ENCODE data around the gene GPD2. TPM values are rescaled to one million over a fixed set of nuclear protein-coding genes. Genes with fewer than 3 reads are reported as not detected.
"Not testable (repeated sequence)": the region's sequence is repeated elsewhere in the genome, so short reads cannot be mapped to it uniquely, and the experiment has no call there.

Gene GPD2
- polyA plus RNA-seq, 1 donor (not counting 4 experiments of a cell fraction or from before 2014, with no cell fraction given), result 27.6 TPM

- TF ChIP-seq EZH2 (IDR thresholded peaks at IDR 0.05; ENCODE audit: low read length), result no peak
- TF ChIP-seq, protein P1, sequence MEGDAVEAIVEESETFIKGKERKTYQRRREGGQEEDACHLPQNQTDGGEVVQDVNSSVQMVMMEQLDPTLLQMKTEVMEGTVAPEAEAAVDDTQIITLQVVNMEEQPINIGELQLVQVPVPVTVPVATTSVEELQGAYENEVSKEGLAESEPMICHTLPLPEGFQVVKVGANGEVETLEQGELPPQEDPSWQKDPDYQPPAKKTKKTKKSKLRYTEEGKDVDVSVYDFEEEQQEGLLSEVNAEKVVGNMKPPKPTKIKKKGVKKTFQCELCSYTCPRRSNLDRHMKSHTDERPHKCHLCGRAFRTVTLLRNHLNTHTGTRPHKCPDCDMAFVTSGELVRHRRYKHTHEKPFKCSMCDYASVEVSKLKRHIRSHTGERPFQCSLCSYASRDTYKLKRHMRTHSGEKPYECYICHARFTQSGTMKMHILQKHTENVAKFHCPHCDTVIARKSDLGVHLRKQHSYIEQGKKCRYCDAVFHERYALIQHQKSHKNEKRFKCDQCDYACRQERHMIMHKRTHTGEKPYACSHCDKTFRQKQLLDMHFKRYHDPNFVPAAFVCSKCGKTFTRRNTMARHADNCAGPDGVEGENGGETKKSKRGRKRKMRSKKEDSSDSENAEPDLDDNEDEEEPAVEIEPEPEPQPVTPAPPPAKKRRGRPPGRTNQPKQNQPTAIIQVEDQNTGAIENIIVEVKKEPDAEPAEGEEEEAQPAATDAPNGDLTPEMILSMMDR (optimal IDR thresholded peaks at IDR 0.05 in 1 of 3, IDR thresholded peaks at IDR 0.05 in 1 of 3, conservative IDR thresholded peaks at IDR 0.05 in 1 of 3; ENCODE audit: extremely low read depth in 1 of 3, insufficient read depth in 2 of 3, low read length in 3 of 3), result no peak
- dilution Hi-C loops (cut with MboI; ENCODE audit: extremely low pct_ligation_motif_present, low sequenced_read_pairs), result no loop called here
- Histone ChIP-seq H2AFZ (ENCODE audit: control insufficient read depth, low read length) (no peak overlapping the region), H3K79me2 (ENCODE audit: control insufficient read depth, insufficient read depth, low read length) (no peaks in the 10 kb centered on the region), H3K9me1 (ENCODE audit: control insufficient read depth, extremely low read depth, insufficient read depth, low read length) (no peaks in the 10 kb centered on the region), H3K4me3 (ENCODE audit: control insufficient read depth in 2 of 3, extremely low read depth in 1 of 3, insufficient read depth in 2 of 3, low read depth in 1 of 3, low read length in 3 of 3) (no peak overlapping the region), H3K9ac (ENCODE audit: control insufficient read depth, extremely low read depth, insufficient read depth, low read length) (no peak overlapping the region), H3K27me3 (ENCODE audit: control insufficient read depth, extremely low read depth, insufficient read depth, low read length) (no peaks in the 10 kb centered on the region), H3K4me1 (ENCODE audit: control insufficient read depth, extremely low read depth, insufficient read depth, low read length) (no peaks in the 10 kb centered on the region), H3K9me3 (ENCODE audit: control insufficient read depth, low read depth, low read length) (no peaks in the 10 kb centered on the region), H3K27ac (ENCODE audit: control insufficient read depth, insufficient read depth, low read length) (no peak overlapping the region), H3K4me2 (ENCODE audit: control insufficient read depth, extremely low read depth, insufficient read depth, low read depth, low read length) (no peak overlapping the region), H4K20me1 (ENCODE audit: control insufficient read depth, extremely low read depth, insufficient read depth, low read length) (no peaks in the 10 kb centered on the region), H3K36me3 (ENCODE audit: control insufficient read depth in 2 of 2, extremely low read depth in 1 of 2, insufficient read depth in 2 of 2, low read length in 2 of 2) (peaks cover 0 to 2% of the 10 kb centered on the region in 2 experiments)
- FAIRE-seq (no peak), DNase-seq (ENCODE audit: low read depth, low spot score) (no peak)
Measured at GRCh38 chr2:156526950-156527636, 90.9 kb downstream of the GPD2 start.

- H3K79me2 ChIP-seq (ENCODE audit: control insufficient read depth, insufficient read depth, low read length); H3K4me2 ChIP-seq (ENCODE audit: control insufficient read depth, extremely low read depth, insufficient read depth, low read depth, low read length); H3K36me3 ChIP-seq (ENCODE audit: control insufficient read depth in 2 of 2, extremely low read depth in 1 of 2, insufficient read depth in 2 of 2, low read length in 2 of 2); H3K9me3 ChIP-seq (ENCODE audit: control insufficient read depth, low read depth, low read length); H3K4me3 ChIP-seq (ENCODE audit: control insufficient read depth in 2 of 3, extremely low read depth in 1 of 3, insufficient read depth in 2 of 3, low read depth in 1 of 3, low read length in 3 of 3); H3K27me3 ChIP-seq (ENCODE audit: control insufficient read depth, extremely low read depth, insufficient read depth, low read length); H3K9ac ChIP-seq (ENCODE audit: control insufficient read depth, extremely low read depth, insufficient read depth, low read length); H3K27ac ChIP-seq (ENCODE audit: control insufficient read depth, insufficient read depth, low read length); H4K20me1 ChIP-seq (ENCODE audit: control insufficient read depth, extremely low read depth, insufficient read depth, low read length); dilution Hi-C loops (cut with MboI; ENCODE audit: extremely low pct_ligation_motif_present, low sequenced_read_pairs); H2AFZ ChIP-seq (ENCODE audit: control insufficient read depth, low read length); FAIRE-seq; DNase-seq (ENCODE audit: low read depth, low spot score); H3K9me1 ChIP-seq (ENCODE audit: control insufficient read depth, extremely low read depth, insufficient read depth, low read length); H3K4me1 ChIP-seq (ENCODE audit: control insufficient read depth, extremely low read depth, insufficient read depth, low read length): not testable (repeated sequence)
Measured at GRCh38 chr2:156528583-156528982, 92.4 kb downstream of the GPD2 start.

GRCh38 chr2:156532989-156533388 lies 96.8 kb downstream of the GPD2 start:
- no peaks in the 10 kb centered on the region for H3K27me3 ChIP-seq (ENCODE audit: control insufficient read depth, extremely low read depth, insufficient read depth, low read length)
- FAIRE-seq, result no peak
- H3K4me3 ChIP-seq (ENCODE audit: control insufficient read depth in 2 of 3, extremely low read depth in 1 of 3, insufficient read depth in 2 of 3, low read depth in 1 of 3, low read length in 3 of 3), result no peak overlapping the region
- H3K9me3 ChIP-seq (ENCODE audit: control insufficient read depth, low read depth, low read length), result no peaks in the 10 kb centered on the region
- H4K20me1 ChIP-seq (ENCODE audit: control insufficient read depth, extremely low read depth, insufficient read depth, low read length), result no peaks in the 10 kb centered on the region
- no peak for DNase-seq (ENCODE audit: low read depth, low spot score)
- no peak overlapping the region for H2AFZ ChIP-seq (ENCODE audit: control insufficient read depth, low read length)
- no peak overlapping the region for H3K9ac ChIP-seq (ENCODE audit: control insufficient read depth, extremely low read depth, insufficient read depth, low read length)
- no peak overlapping the region for H3K27ac ChIP-seq (ENCODE audit: control insufficient read depth, insufficient read depth, low read length)
- no peaks in the 10 kb centered on the region for H3K79me2 ChIP-seq (ENCODE audit: control insufficient read depth, insufficient read depth, low read length)
- H3K4me1 ChIP-seq (ENCODE audit: control insufficient read depth, extremely low read depth, insufficient read depth, low read length), result peaks cover 18% of the 10 kb centered on the region
- TF ChIP-seq, protein P1 (optimal IDR thresholded peaks at IDR 0.05 in 1 of 3, IDR thresholded peaks at IDR 0.05 in 1 of 3, conservative IDR thresholded peaks at IDR 0.05 in 1 of 3; ENCODE audit: extremely low read depth in 1 of 3, insufficient read depth in 2 of 3, low read length in 3 of 3), result no peak
- no peak for TF ChIP-seq EZH2 (IDR thresholded peaks at IDR 0.05; ENCODE audit: low read length)
- peaks cover 0 to 2% of the 10 kb centered on the region in 2 experiments for H3K36me3 ChIP-seq (ENCODE audit: control insufficient read depth in 2 of 2, extremely low read depth in 1 of 2, insufficient read depth in 2 of 2, low read length in 2 of 2)
- H3K9me1 ChIP-seq (ENCODE audit: control insufficient read depth, extremely low read depth, insufficient read depth, low read length), result no peaks in the 10 kb centered on the region
- no peak overlapping the region for H3K4me2 ChIP-seq (ENCODE audit: control insufficient read depth, extremely low read depth, insufficient read depth, low read depth, low read length)
- dilution Hi-C loops (cut with MboI; ENCODE audit: extremely low pct_ligation_motif_present, low sequenced_read_pairs), result no loop called here

Measured in keratinocyte (primary cell).